GM12891 (cell line): ENCODE results near the gene PRKAR1B.

Experiments
- DNase-seq: peaks from one replicate; pipeline ENCODE4 v3.0.0; 2011; ENCODE audit warnings: low spot score; ENCODE audit not compliant: insufficient read length
- FAIRE-seq: peaks from 2 replicates; lab custom pipeline; 2011; peaks lifted over from hg19 to GRCh38; lab: Jason Lieb, UNC
- PAX5 ChIP-seq: IDR thresholded peaks from 2 replicates; pipeline ENCODE4 v1.6.1; 2011; ENCODE audit warnings: low read length, moderate library complexity, mild to moderate bottlenecking; ENCODE audit not compliant: insufficient read depth, severe bottlenecking
- POLR2A ChIP-seq: IDR thresholded peaks from 2 replicates; pipeline ENCODE4 v1.6.1; 2011; ENCODE audit warnings: low read depth, low read length, control low read depth
- POLR2AphosphoS5 ChIP-seq: IDR thresholded peaks from 2 replicates; pipeline ENCODE4 v1.6.1; 2011; ENCODE audit warnings: low read depth, low read length, control low read depth
- POU2F2 ChIP-seq: IDR thresholded peaks from 2 replicates; pipeline ENCODE4 v1.6.1; 2011; ENCODE audit warnings: low read depth, mild to moderate bottlenecking, control low read depth, low read length, moderate library complexity
- SPI1 ChIP-seq: IDR thresholded peaks from 2 replicates; pipeline ENCODE4 v1.6.1; 2011; ENCODE audit warnings: low read depth, low read length, control low read depth
- TAF1 ChIP-seq: IDR thresholded peaks from 2 replicates; pipeline ENCODE4 v1.6.1; 2011; ENCODE audit warnings: low read depth, low read length, control low read depth

The PRKAR1B gene

GRCh38 chr7:670501-671390 is 56.3 kb downstream of the PRKAR1B start:
- no peak for FAIRE-seq
- DNase-seq: no peak
- TF ChIP-seq PAX5 (no peak), POLR2AphosphoS5 (no peak), SPI1 (no peak), TAF1 (no peak), POLR2A (no peak), POU2F2 (no peak)

GRCh38 chr7:668958-669357 is 58.1 kb downstream of the PRKAR1B start:
- DNase-seq: no peak
- no peak for FAIRE-seq
- no peak for TF ChIP-seq POLR2A

DNA sequence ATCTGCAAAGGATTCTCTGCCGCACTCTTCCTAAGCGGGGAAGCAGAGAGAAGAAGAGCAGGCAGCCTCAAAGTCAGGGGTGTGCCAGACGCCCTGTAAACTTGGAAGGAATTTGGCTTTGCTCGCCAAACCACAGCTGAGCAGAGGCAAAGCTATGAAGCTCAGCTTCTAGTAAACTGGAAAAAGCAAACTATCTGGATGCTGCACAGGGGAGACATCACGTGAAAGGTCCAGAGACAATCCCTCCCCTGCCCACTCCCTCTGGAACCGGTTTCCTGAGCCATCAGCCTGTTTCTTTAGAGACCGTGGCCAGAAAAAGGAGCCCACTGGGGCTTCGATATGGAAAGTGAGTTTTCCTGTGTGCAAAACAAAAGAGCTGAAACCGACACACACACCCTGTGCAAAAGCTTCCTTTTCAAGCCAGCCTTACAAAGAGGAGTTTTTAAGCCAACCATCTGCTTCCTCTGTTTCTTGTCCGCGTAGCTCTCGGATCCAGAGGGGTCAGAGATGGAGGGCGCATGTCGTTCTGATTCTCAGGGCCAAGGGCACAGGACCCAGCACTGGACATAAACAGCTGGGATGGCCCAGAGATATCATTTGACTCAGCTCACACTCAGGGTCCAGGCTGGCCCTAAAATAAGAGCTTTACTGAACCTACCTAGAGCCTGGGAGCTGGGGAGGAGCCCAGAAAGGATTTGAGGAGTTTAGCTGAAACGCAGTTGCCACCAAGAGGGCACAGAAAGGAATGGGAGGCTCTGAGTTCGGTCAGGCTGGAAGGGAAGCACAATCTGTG is 58.7 kb downstream of the PRKAR1B start:
- TF ChIP-seq POLR2A (no peak), SPI1 (no peak), PAX5 (no peak), POLR2AphosphoS5 (no peak)
- no peak for DNase-seq
- FAIRE-seq: no peak

GRCh38 chr7:666454-667292 is 60.4 kb downstream of the PRKAR1B start:
- no peak for DNase-seq
- peak; percentile 86 for FAIRE-seq
- TF ChIP-seq SPI1 (no peak), PAX5 (no peak), POLR2A (no peak)

DNA sequence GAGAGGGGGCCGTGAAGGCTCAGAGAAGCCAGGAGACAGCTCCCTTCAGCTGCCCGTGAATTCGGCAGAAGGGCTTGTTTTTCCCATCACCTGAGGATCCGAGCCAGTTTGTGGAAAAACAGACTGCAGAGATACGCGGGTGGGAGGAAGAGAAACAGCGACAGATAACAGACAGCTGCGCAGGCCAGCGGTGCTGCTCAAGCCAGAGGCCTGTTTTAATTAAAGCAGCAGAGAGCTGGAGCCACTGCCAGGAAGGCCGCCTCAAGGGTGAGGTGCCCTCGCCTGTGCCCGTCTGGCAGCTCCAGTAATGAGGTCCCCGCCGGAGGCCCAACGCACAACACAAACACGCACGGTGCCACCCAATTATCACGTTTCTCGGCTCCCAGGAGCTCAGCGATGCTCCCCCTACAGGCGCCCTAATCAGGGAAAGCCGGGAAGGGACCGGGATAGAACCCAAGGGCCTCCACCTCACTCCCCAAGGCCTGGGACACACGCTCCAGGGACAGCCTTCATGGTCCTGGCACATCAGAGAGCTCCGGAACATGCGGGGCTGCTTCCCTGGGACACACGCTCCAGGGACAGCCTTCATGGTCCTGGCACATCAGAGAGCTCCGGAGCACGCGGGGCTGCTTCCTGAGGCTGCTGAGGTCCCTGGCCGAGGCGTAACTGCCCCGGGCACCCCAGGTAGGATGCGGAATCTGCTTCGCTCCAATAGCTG is 61.2 kb downstream of the PRKAR1B start:
- FAIRE-seq (no peak), DNase-seq (no peak)
- TF ChIP-seq SPI1: no peak
- no peak for TF ChIP-seq PAX5
- no peak for TF ChIP-seq POU2F2
- TF ChIP-seq POLR2A: no peak

GRCh38 chr7:664997-665735 is 61.9 kb downstream of the PRKAR1B start:
- DNase-seq (no peak), FAIRE-seq (no peak)
- TF ChIP-seq SPI1 (no peak), TAF1 (no peak), PAX5 (no peak), POLR2AphosphoS5 (no peak), POLR2A (no peak), POU2F2 (no peak)

DNA sequence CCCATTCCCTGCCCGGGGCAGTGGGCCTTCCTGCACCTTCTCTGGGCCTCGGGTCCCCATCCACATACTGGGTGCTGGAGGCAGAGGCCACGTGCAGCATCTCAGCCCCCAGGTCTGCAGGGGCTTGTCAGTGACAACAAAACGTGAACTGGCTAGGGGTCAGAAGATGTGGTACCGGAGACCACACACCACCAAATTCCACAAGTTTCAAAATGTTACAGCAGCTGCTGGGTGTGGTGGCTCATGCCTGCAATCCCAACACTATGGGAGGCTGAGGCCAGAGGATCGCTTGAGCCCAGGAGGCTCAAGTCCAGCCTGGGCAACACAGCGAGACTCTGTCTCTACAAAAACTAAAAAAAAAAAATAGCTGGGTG is 62.7 kb downstream of the PRKAR1B start:
- DNase-seq: no peak
- FAIRE-seq: no peak
- TF ChIP-seq POU2F2 (no peak), POLR2A (no peak), PAX5 (no peak), TAF1 (no peak), SPI1 (no peak), POLR2AphosphoS5 (no peak)

DNA sequence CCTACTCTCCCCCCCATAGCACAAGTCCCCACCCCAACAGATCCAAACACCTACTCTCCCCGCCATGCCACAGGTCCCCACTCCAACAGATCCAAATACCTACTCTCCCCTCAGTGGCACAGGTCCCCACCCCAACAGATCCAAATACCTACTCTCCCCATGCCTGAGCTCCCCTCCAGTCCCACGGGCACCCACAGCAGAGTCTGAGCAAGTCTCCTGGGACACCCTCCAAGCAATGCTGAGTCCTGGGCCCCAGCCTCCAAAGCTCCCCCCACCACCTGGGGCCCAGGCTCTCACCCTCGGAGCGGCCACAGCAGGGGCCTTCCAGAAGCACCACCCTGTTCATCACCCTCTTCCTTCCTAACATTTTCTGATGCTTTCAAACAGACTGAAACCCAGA is 64.5 kb downstream of the PRKAR1B start:
- DNase-seq (no peak), FAIRE-seq (no peak)
- TF ChIP-seq TAF1: no peak
- TF ChIP-seq POLR2AphosphoS5: no peak
- no peak for TF ChIP-seq PAX5
- TF ChIP-seq POLR2A: no peak
- TF ChIP-seq SPI1: no peak
- no peak for TF ChIP-seq POU2F2
